ENCODE measurements around the gene RHBDD2.
"Not testable (repeated sequence)": the region's sequence is repeated elsewhere in the genome, so short reads cannot be mapped to it uniquely, and the experiment has no call there.

The RHBDD2 gene

DNA sequence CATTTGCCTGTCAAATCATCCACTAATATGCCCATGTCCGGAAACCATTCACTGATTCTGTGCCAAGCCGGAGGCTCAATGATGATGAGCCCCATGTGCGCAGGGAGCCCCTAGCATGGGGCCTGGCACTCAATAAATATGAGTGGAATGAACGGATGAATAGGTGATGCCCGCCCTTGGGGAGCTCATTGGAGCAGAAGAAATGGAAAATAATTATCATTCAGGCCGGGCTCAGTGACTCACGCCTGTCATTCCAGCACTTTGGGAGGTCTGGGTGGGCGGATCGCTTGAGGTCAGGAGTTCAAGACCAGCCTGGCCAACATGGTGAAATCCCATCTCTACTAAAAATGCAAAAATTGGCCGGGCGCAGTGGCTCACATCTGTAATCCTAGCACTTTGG is 11.0 kb downstream of the RHBDD2 start:
- no peak for DNase-seq

DNA sequence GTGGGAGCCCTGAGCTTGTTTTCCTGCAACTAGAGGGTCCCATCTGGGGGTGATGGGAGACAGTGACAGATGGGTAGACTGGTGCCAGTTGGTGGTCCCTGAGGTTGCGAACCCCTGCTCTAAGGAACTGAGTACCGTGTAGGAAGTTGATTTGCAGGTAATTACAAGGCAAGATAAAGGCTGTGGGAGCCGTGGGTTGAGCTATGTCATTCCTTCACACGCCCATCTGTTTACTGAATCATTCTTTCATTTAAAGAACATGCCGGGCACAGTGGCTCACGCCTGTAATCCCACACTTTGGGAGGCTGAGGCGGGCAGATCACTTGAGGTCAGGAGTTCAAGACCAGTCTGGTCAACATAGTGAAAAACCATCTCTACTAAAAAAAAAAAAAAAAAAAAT is 12.4 kb downstream of the RHBDD2 start:
- not testable (repeated sequence) for DNase-seq

DNA sequence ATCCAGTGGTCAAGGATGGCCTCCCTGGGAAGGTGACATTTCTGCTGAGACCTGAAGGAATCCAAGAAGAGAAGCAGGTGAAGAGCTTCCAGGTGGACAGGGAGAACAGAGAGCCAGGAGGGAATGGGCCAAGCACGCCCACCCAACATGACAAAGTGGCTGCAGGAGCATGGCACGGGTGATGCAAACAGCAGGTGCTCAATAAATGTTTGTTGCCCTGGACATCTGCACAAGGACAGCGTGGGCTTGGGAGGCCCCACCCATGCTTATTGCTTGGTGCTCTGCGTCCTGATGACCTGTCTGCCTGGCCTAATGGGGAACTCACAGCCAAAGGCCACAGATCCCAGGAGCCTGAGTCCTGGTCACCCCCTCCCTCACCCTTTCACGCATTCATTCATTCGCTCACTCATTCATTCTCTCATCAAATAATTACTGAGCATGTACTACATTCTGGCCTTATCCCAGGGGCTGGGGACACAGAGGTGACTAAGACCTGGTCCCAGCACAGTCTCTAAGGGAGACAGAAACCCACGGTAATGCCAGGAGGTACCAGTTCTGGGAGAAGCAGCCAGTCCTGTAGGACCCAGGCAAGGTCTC is 13.1 kb downstream of the RHBDD2 start:
- no peak for DNase-seq

DNA sequence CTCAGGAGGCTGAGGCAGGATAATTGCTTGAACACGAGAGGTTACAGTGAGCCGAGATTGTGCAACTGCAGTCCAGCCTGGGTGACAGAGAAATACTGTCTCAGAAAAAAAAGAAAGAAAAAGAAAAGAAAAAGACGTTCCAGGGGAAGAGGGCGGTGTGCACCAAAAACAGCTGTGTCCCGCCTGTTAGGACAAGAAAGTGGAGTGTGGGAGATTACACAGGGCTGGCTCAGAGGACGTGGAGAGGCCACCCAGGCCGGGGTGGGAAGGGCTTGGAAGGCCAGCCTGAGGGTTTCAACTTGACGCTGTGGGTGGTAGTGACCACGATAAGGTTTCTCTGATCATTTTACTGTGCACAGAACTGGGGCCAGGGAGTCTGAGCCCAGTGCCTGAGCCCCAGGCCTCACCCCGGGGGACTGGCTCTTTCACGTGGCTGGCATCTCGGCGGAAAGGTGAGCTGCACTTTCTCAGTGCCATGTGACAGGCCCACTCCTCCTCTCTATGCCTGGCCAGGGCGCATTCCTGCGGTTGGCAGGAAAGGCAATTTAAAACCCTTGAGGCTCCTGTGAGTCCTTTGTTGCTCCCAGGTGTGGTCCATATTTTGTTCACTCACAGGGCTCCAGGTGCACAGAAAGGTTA is 13.9 kb downstream of the RHBDD2 start:
- no peak for DNase-seq

DNA sequence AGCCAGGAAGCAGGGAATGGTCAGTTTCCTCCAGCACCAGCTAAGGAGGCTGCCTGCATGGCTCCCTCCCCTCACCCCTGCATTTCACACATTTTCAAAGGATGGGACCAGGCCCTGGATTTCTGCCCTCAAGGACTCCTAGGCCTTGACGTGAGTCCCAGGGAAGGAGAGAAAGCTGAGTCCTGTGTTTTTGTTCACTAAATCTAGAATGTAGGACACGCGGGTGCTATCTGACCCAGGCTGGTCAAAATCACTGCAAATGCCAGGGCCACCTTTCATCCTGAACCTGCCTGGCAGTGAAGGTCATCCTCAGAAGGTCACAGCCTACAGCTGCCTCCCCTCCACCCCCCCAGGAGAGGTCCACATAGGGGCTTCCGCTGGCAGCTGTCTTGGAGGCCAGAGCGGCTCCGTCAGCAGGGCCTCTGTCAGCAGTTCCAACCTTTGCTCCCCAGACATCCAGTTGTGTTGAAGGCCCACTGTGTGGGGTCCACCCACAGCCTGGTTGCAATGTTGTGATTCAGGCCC is 18.0 kb downstream of the RHBDD2 start:
- DNase-seq: no peak

DNA sequence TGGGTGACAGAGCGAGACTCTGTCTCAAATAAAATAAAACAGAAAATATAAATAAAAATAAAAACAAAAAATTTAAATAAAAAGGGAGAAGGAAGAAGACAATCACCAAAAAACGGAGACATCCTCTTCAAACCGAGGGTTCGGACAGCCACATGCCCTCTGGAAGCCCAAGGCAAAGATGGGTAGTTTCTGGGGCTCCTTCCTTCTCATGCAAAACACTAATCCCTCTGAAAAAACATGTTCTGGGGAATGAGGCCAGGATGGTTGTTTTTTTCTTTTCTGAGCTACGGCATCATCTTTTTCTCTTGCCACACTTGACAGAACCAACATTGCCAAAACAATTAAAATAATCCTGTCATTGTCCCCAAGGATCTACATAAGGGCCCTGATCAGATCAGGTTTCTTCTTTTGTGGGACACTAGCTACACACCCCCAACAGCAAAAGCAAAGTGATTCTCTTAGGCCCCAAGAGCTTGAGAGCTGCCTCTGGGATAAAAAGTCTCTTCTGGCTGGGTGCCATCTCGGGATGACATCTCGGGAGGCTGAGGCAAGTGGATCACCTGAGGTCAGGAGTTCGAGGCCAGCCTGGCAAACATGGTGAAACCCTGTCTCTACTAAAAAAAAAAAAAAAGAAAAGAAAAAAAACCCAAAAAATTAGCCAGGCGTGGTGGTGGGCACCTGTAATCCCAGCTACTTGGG is 21.9 kb downstream of the RHBDD2 start:
- DNase-seq: no peak

DNA sequence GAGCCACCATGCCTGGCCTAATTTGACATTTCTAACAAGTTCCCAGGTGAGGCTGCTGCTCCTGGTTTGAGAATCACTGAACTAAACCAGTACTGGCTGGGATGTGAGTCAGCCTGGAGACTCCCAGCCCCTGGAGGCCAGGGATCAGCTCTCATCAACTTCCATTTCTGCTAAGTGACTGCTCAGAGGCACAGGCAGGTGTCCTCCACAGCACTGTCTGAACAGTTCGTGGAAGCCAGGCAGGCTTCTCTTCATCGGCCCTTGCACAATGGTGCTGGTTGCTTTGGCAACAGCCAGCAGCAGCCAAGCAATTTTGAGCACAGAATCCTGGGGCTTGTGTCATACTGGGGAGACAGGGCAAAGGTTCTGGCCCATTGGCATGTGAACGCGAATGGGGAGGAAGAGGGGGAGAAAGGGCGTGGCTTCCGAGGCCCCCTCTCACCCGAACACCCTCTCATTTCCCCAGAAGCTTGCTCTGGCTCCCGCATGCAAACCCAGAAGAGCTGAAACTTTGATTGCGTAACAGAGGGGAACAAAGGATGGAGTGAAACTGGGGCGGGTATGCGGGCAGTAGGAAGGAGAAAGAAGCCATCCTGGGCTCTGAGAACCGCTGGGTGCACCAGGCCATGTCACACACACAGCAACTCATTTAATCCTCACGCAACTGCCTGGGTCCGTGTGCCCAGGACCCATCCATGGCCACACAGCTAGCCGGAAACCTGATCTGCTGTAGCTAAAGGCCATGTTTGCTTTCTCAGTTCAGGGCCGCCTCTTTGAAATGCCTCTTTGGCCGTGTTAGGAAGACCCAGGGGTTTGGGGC is 27.2 kb downstream of the RHBDD2 start:
- peak in 1 of 2 donors; percentile 41 for DNase-seq

DNA sequence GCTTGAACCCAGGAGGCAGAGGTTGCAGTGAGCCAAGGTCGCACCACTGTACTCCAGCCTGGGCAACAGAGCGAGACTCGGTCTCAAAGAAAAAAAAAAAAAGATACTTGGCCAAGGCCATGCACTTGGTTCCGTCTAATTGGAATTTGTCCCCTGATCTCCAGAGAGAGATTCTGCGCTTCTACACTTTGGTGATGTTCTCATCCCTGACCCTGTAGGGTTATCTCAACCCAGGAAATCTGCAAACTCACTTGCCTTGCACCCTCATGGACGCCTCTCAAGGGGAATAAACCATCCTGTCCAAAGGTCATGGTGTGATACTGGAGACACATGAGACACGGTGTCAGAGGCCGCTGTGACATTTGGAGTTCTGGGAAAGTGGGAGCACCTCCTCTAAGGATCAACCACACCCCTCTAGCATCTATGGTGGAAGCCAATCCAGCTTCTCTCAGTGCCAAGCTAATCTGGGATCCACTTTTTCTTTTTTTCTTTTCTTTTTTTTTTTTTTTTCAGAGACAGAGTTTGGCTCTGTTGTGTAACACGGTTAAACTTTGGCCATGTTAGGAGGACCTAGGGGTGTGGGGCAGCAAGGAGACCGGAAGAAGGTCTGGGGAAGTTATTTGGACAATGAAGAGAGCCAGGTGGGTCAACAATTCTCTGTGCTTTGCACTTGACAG is 28.3 kb downstream of the RHBDD2 start:
- no peak for DNase-seq

DNA sequence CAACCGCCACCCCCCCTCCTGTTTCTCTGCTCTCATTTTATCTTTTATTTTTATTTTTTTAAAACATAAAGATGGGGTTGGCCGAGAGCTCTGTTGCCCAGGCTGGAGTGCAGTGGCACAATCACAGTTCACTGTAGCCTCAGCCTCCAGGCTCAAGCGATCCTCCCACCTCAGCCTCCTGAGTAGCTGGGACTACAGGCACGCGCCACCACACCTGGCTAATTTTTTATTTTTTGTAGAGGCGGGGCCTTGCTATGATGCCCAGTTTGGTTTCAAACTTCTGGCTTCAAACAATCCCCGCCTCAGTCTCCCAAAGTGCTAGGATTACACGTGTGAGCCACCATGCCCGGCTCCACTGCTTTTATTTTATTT is 28.8 kb downstream of the RHBDD2 start:
- not testable (repeated sequence) for DNase-seq

DNA sequence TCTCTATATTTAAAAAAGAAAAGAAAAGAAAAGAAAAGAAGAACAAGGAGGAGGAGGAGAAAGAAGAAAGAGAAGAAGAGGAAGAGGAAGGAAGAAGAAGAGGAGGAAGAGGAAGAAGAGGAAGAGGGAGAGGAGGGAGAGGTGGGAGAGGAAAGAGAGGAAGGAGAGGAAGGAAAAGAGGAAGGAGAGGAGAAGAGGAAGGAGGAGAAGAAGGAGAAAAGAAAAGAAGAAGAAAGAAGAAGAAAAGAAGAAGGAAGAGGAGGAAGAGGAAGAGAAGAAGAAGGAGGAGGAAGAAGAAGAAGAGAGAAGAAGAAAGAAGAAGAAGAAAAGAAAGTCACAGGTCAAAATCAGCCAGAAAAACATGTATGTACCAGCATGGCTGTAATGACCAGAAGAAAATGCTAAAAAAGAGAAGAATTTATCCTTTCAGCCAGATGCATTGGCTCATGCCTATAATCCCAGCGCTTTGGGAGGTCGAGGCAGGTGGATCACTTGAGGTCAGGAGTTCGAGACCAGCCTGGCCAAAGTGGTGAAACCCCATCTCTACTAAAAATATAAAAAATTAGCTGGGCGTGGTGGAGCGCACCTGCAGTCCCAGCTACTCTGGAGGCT is 30.8 kb downstream of the RHBDD2 start:
- DNase-seq: no peak

DNA sequence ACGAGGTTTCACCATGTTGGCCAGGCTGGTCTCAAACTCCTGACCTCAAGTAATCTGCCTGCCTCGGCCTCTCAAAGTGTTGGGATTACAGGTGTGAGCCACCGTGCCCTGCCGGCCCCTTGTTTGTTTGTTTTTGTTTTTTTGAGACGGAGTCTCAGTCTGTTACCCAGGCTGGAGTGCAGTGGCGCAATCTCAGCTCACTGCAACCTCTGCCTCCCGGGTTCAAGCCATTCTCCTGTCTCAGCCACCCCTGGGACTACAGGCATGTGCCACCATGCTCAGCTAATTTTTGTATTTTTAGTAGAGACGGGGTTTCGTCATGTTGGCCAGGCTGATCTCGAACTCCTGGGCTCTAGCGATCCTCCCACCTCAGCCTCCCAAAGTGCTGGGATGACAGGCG is 32.4 kb downstream of the RHBDD2 start:
- not testable (repeated sequence) for DNase-seq

DNA sequence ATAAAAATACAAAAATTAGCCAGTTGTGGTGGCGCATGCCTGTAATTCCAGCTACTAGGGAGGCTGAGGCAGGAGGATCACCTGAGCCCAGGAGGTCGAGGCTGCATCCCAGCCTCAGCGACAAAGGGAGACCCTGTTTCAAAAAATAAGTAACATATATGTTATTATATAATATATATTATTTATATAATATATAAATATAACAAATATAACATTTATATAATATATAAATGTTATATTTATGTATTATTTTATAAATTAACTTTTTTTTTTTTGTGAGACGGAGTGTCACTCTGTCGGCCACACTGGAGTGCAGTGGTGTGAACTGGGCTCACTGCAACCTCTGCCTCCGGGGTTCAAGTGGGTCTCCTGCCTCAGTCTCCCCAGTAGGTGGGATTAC is 34.6 kb downstream of the RHBDD2 start:
- DNase-seq: no peak

DNA sequence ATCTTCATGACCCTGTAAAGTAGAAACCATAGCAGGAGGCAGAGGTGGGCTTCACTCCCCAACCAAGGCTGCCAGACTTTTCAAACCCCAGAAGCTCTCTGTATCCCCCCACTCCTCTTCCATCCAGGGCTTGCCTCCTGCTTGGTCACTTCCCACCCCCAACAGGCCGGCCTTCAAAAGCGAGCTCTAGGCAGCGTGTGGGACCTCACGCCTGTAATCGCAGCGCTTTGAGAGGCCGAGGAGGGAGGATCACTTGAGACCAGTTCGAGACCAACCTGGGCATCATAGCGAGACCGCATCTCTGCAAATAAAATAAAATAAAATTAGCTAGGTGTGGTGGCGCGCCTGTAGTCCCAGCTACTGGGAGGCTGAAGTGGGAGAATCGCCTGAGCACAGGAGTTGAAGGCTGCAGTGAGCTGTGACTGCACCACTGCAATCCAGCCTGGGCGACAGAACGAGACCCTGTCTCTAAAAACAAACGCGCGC is 35.4 kb downstream of the RHBDD2 start:
- DNase-seq: no peak

DNA sequence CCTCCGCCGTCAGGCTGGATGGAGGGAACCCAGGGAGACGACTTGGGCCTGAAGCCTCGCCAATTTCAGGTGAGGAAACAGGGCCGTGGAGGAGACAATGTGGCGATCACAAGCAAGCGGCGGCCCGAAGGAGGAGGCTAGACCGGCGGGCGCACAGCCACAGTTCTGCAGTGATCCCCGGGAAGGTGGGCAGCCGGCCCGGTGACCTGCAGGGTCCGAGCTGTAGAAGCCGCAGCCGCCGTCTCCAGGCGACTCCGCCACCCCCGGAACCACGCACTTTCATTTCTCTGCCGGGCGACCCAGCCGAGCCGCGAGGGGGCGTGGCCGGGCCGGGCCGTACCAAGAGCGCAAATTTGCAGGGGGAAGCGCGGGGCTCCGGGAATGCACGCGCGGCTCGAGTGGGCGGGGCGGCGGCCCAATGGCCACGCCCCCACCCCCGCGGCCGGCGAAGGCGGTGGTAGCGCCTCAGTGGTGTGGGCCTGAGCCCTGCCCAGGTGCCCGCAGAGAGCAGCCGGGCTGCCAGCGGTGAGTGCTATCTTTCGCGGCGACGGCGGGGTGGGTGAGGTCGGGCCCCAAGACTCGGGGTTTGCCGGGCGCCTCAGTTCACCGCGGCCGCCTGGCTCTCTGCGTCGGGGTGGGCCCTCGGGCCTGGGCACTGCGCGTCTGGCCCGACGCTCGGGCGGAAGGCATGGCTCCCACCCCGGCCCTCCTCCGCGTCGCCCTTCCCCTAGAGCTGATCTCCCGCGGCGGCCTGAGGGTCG is 36.0 kb downstream of the RHBDD2 start, which contains the start of gene POR:
TSS of gene POR (plus strand) at position 501 of the 761 bp plus-strand sequence. CDS start 38,847 bp downstream, outside the sequence.
- peak; percentile 77 to 90 for DNase-seq

DNA sequence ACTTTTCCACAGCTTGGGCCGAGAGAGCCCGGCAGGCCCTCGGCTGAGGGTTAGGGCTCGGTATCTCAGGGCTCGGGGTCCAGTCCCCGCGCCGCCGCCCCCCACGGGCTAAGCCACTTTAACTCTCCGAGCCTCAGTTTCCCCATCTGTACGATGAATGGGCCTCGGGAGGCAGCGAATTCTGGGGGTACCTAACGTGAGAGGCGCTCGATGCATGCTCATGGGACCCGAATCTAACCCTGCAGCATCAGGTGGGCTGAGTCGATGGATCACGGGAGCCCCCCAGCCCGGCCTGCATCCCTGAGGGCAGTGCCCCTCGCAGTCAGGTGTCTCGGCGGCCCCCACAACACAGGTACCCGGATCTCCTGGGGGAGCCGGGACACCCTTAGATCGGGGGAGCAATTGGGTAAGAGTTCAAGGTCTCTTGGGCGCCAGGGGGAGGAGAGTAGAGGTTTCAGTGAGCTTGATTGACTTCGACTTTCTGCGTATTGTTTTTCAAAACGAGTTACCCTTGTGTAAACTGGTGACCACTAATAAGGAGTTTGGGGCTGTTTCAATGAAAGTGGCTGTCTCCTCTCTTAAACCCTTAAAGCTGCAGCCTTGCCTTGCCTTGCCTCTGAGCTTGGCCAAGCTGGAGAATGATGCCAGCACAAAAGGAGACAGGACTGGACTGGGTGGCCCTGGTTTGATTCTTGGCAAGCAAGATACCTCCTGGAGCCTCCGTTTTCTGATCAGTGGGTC is 36.8 kb downstream of the RHBDD2 start:
- peak in 1 of 2 donors; percentile 28 for DNase-seq

DNA sequence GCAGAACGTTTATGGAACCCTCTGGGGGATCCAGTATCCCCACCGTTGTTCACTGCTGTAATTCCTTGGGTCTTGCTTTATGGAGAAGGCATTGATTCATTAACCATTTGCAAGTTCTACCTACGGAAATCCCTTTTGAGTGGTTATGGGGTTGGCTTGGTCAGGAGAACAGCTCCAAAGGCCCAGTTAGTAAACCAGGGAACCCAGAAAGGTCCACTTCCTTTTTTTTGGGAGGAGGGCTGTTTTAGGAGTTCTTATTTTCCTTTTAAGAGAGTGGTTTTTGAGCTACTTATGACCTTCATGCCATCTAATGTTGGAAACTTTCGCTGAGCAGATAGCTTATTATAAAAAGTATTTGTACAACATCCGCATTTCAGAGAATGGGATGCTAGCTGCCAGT is 37.4 kb downstream of the RHBDD2 start:
- DNase-seq: no peak

DNA sequence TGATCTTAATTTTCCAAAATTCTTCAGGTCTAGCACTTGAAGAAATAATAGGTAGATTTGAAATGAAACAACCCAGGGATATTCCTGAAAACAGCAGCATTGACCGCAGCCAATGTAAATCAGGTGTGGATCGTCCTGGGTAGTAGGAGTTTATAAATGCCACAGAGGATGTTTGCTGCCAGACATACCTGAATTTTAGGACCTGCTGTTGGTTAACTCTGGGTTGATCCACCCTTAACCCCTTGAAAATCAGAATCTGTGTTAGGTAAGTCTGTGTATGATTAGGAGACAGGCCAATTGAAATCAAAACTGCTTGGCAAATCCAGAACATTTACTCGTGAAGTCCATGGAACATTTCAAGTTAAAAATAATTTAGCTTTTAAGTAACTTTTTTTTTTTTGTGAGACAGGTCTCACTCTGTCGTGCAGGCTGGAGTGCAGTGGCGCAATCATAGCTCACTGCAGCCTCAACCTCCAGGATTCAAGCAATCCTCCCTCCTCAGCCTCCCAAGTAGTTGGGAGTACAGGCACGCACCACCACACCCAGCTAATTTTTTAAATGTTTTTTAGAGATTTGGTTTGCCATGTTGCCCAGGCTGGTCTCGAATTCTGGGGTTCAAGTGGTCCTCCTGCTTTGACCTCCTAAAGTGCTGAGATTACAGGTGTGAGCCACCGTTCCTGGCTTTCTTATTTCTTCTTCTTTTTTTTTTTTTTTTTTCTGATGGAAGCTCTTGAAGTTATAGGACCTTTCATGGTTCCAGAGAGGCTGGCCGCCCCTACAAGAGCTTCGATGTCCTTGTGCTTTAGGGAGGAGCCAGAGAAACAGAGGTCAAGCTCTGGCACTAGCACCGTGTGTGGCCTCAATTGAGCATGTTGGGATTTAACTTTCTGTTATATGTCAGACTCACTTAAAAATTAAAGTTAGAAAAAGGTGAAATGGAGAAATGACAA is 38.1 kb downstream of the RHBDD2 start:
- DNase-seq: no peak

DNA sequence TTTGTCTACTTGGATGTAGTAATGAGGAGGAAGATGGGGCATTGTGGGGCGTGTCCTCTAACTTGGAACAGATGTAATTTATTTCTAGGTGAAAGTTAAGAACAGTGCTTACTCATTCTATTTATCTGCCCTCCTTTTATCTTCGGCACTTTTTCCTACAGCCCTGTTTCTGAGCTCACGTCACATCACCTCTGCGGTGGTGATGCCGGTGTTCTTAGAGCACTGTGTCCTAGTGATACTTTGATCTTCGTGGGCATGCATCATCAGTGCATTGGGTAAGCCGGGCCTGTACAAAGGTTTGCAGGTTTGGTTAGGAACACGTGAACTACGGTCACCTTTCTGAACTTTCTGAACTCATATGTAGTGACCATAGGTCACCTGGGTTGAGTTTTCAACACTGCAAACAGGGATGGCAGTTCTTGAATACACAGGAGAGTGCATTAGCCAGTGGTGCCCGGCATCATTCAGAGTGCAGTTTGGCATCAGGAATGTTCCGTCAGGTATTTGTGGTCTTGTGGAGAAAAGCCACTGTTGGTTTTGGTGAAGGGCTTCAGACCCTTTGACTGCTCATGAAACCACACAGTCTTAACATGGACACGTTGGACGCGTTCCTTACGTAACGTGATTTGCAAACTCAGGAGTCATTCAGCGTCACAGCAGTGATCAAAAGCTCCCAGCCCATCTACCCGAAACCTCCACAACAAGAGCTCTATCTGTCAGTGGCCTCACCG is 41.8 kb downstream of the RHBDD2 start:
- no peak for DNase-seq
